ENCODE results near the gene AP1AR. TPM values are rescaled to one million over a fixed set of nuclear protein-coding genes. Genes with fewer than 3 reads are reported as not detected.

Gene AP1AR
- total RNA-seq, 2 donors from 2014 or later = 21.6 to 33.2 TPM

DNA sequence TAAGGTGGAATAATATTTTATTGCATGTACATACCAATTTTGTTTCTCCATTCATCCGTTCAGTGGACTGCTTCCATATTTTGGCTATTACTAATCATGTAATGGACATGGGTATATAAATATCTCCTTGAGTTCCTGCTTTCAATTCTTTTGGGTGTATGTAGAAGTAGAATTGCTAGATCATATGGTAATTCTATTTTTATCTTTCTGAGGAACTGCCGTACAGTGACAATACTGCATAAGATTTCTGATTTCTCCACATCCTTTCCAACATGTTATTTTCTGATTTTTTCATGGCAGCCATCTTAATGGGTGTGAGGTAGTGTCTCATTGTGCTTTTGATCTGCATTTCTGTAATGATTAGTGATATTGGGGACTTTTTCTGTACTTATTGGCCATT, 84.8 kb downstream of the AP1AR start:
- H3K4me3 Mint-ChIP-seq = no peak overlapping the region
- no peak for DNase-seq
- ATAC-seq (replicated peaks in 1 of 2) = no peak
- H3K27ac Mint-ChIP-seq = no peak overlapping the region
- H3K27me3 Mint-ChIP-seq (ENCODE audit: low read depth) = no peaks in the 10 kb centered on the region
- H3K4me1 Mint-ChIP-seq (ENCODE audit: low read depth) = peaks cover 21% of the 10 kb centered on the region
- H3K36me3 Mint-ChIP-seq (ENCODE audit: insufficient read depth in 2 of 2) = peaks cover 3 to 12% of the 10 kb centered on the region in 2 donors
- no peaks in the 10 kb centered on the region for H3K9me3 Mint-ChIP-seq

GRCh38 chr4:112318239-112319142, 86.9 kb downstream of the AP1AR start:
- peak overlapping the region in 1 of 2 donors; percentile 23 for H3K4me3 Mint-ChIP-seq
- ATAC-seq (replicated peaks in 1 of 2) = peak; percentile 99 to 100
- H3K36me3 Mint-ChIP-seq (ENCODE audit: insufficient read depth in 2 of 2) = peaks cover 3 to 12% of the 10 kb centered on the region in 2 donors
- H3K9me3 Mint-ChIP-seq = no peaks in the 10 kb centered on the region
- H3K27ac Mint-ChIP-seq = peak overlapping the region; percentile 21
- no peaks in the 10 kb centered on the region for H3K27me3 Mint-ChIP-seq (ENCODE audit: low read depth)
- peak in 1 of 2 donors; percentile 13 for DNase-seq
- peaks cover 31% of the 10 kb centered on the region for H3K4me1 Mint-ChIP-seq (ENCODE audit: low read depth)

Other genes with a start within 250 kb of the AP1AR start
- gene FAM241A, start 86.3 kb upstream of the AP1AR start, total RNA-seq = 1 to 10 TPM; 4.2 to 5.0 TPM
- gene TIFA, start 54.1 kb downstream of the AP1AR start, total RNA-seq = 10 to 100 TPM; 82.7 to 87.1 TPM
- 10 to 100 TPM; 61.6 to 64.7 TPM for gene ALPK1, start 65.6 kb downstream of the AP1AR start, total RNA-seq

All from activated T-cell treated with anti-CD3 and anti-CD28 coated beads, Interleukin-2, amount 50 U/mL, for 72 hours (primary cell).